Measurements from ENCODE around the gene FAM118B. TPM values are rescaled to one million over a fixed set of nuclear protein-coding genes. Genes with fewer than 3 reads are reported as not detected.

Gene FAM118B
- total RNA-seq, 1 experiment from 2014 or later, result 41.6 TPM

GRCh38 chr11:126232683-126233082 is 21.1 kb downstream of the FAM118B start:
- Histone ChIP-seq H3K4me3 (ENCODE audit: low read depth in 2 of 2, low read length in 2 of 2) (no peak overlapping the region), H3K36me3 (ENCODE audit: control insufficient read depth, insufficient read depth, low read length) (peaks cover 3% of the 10 kb centered on the region; the same call in 1 of the 2 replicates), H3K27me3 (ENCODE audit: control insufficient read depth, insufficient read depth, low read length) (no peaks in the 10 kb centered on the region), H3K4me1 (ENCODE audit: control insufficient read depth, insufficient read depth, low read length) (peaks cover 9% of the 10 kb centered on the region; the same call in 1 of the 2 replicates), H3K27ac (ENCODE audit: low read length) (no peak overlapping the region), H3K9me3 (ENCODE audit: control insufficient read depth, insufficient read depth, low read depth, low read length) (no peaks in the 10 kb centered on the region)
- ATAC-seq (no peak), DNase-seq (ENCODE audit: low read depth, low spot score) (no peak)
- ChIA-PET CTCF (no interaction called here), POLR2A (no interaction called here)
- BruUV-seq (replicated peaks), result no TSS peak
- in situ Hi-C loops (cut with HindIII; ENCODE audit: low pct_unique_long_range_greater_than_20kb, low sequenced_read_pairs) (no loop called here), intact Hi-C loops (cut with micrococcal nuclease; ENCODE audit: unreplicated experiment) (no loop called here)
- TF ChIP-seq SIN3A (IDR thresholded peaks at IDR 0.05; ENCODE audit: borderline replicate concordance, insufficient read depth, low read depth, low read length) (no peak), TCF7L2 (IDR thresholded peaks at IDR 0.05; ENCODE audit: low read depth, low read length) (no peak), REST (IDR thresholded peaks at IDR 0.05; ENCODE audit: insufficient read depth in 1 of 2, low read depth in 2 of 2, low read length in 1 of 2) (no peak), POLR2AphosphoS5 (IDR thresholded peaks at IDR 0.05; ENCODE audit: low read depth, low read length) (no peak), CTCF (IDR thresholded peaks at IDR 0.05) (no peak)

GRCh38 chr11:126233391-126233790 is 21.8 kb downstream of the FAM118B start:
- Histone ChIP-seq H3K36me3 (ENCODE audit: control insufficient read depth, insufficient read depth, low read length) (peaks cover 3% of the 10 kb centered on the region; the same call in 1 of the 2 replicates), H3K4me3 (ENCODE audit: low read depth in 2 of 2, low read length in 2 of 2) (no peak overlapping the region), H3K9me3 (ENCODE audit: control insufficient read depth, insufficient read depth, low read depth, low read length) (no peaks in the 10 kb centered on the region), H3K27me3 (ENCODE audit: control insufficient read depth, insufficient read depth, low read length) (no peaks in the 10 kb centered on the region), H3K4me1 (ENCODE audit: control insufficient read depth, insufficient read depth, low read length) (peaks cover 9% of the 10 kb centered on the region; the same call in 1 of the 2 replicates), H3K27ac (ENCODE audit: low read length) (no peak overlapping the region)
- intact Hi-C loops (cut with micrococcal nuclease; ENCODE audit: unreplicated experiment) (no loop called here), in situ Hi-C loops (cut with HindIII; ENCODE audit: low pct_unique_long_range_greater_than_20kb, low sequenced_read_pairs) (no loop called here)
- ATAC-seq (no peak), DNase-seq (ENCODE audit: low read depth, low spot score) (no peak)
- no TSS peak for BruUV-seq (replicated peaks)
- ChIA-PET POLR2A (no interaction called here), CTCF (no interaction called here)
- no peak for TF ChIP-seq POLR2AphosphoS5 (IDR thresholded peaks at IDR 0.05; ENCODE audit: low read depth, low read length)

GRCh38 chr11:126246636-126247035 is 35.1 kb downstream of the FAM118B start:
- peaks cover 7% of the 10 kb centered on the region; the same call in 1 of the 2 replicates for H3K36me3 ChIP-seq (ENCODE audit: control insufficient read depth, insufficient read depth, low read length)
- no peaks in the 10 kb centered on the region for H3K27me3 ChIP-seq (ENCODE audit: control insufficient read depth, insufficient read depth, low read length)
- ChIA-PET POLR2A (no interaction called here), CTCF (no interaction called here)
- ATAC-seq (no peak), DNase-seq (ENCODE audit: low read depth, low spot score) (no peak)
- in situ Hi-C loops (cut with HindIII; ENCODE audit: low pct_unique_long_range_greater_than_20kb, low sequenced_read_pairs) (no loop called here), intact Hi-C loops (cut with micrococcal nuclease; ENCODE audit: unreplicated experiment) (no loop called here)
- H3K27ac ChIP-seq (ENCODE audit: low read length), result no peak overlapping the region
- no peak overlapping the region for H3K4me3 ChIP-seq (ENCODE audit: low read depth in 2 of 2, low read length in 2 of 2)
- no peaks in the 10 kb centered on the region for H3K9me3 ChIP-seq (ENCODE audit: control insufficient read depth, insufficient read depth, low read depth, low read length)
- no peaks in the 10 kb centered on the region for H3K4me1 ChIP-seq (ENCODE audit: control insufficient read depth, insufficient read depth, low read length)
- BruUV-seq (replicated peaks), result no TSS peak
- TF ChIP-seq POLR2AphosphoS5 (IDR thresholded peaks at IDR 0.05; ENCODE audit: low read depth, low read length) (no peak), SIN3A (IDR thresholded peaks at IDR 0.05; ENCODE audit: borderline replicate concordance, insufficient read depth, low read depth, low read length) (no peak), TCF7L2 (IDR thresholded peaks at IDR 0.05; ENCODE audit: low read depth, low read length) (no peak), CTCF (IDR thresholded peaks at IDR 0.05) (no peak), REST (IDR thresholded peaks at IDR 0.05; ENCODE audit: insufficient read depth in 1 of 2, low read depth in 2 of 2, low read length in 1 of 2) (no peak)

Data from Panc1 (cell line).